Caki2 (cell line): Measurements from ENCODE around the gene ENPP1. TPM values are rescaled to one million over a fixed set of nuclear protein-coding genes. Genes with fewer than 3 reads are reported as not detected.

Experiments used
- DNase-seq: peaks from one replicate; pipeline ENCODE4 v3.0.0-alpha.2; 2015; ENCODE audit warnings: low read depth
- in situ Hi-C: cut with HindIII; loops from 2 replicates; pipeline ENCODE4 v1.10.0; 2016; ENCODE audit warnings: low sequenced_read_pairs, low pct_unique_long_range_greater_than_20kb, mixed read lengths
- total RNA-seq: library from RNA; depleted of rRNA; stranded (reverse); fragments of >200 nt; shearing (Covaris generic); gene quantifications from 2 replicates; pipeline ENCODE4 v1.2.3, GENCODE V29; 2014; ENCODE audit warnings: low replicate concordance; rRNA removed

ENPP1 gene
- 2.6 and 2.8 TPM in 2 replicates for total RNA-seq

DNA sequence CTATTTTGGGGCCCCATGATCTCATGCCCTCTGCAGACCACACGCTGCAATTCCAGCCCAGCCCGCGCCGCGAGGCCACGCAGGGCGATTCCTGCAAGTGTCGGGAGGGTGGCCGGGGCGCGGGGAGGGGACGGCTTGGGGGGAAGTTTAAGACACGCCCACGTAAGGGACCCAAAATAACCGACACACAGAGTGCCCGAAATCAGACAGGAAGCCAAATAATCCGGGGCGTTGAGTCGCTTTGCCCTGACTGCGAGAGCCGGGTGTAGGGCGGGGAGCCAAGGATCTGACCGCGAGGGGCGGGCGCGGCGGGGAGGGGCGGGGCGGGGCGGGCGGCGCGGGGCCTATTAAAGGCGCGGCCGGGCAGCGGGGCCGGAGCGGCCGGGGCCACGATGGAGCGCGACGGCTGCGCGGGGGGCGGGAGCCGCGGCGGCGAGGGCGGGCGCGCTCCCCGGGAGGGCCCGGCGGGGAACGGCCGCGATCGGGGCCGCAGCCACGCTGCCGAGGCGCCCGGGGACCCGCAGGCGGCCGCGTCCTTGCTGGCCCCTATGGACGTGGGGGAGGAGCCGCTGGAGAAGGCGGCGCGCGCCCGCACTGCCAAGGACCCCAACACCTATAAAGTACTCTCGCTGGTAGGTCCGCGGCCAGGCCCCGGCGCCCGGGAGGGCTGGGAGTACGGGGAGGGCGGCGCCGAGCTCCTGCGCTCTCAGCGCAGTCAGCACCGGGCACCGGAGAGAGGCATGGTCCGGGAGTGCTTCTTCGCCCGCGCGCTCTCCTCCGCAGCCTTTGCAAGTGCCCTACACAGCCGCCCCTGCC lies at the start of gene ENPP1:
ENPP1 (plus strand) TSS at position 377 of the 816 bp plus-strand sequence; CDS start at position 393, 16 bp downstream.
- peak; percentile 57 for DNase-seq
- in situ Hi-C loops: no loop called here

DNA sequence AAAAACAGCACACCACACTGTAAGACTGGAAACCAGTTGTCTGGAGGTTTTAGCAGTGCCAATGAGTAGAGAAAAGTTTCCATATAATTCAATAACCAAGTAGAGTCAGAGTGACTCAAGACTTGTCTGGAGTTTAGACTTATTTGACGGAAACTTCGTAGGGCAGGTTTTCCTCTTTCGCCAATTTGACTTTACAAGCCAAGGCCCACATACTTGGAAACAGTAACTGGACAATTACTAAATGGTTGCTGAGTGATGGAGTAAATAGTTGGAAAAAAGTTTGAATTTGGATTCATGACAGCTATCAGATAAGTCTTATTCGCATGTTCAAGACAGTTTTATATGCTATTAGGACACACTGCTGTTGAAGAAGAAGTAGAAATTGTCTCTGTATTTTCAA lies 48.9 kb upstream of the ENPP1 start:
- DNase-seq: no peak
- in situ Hi-C loops: no loop called here

DNA sequence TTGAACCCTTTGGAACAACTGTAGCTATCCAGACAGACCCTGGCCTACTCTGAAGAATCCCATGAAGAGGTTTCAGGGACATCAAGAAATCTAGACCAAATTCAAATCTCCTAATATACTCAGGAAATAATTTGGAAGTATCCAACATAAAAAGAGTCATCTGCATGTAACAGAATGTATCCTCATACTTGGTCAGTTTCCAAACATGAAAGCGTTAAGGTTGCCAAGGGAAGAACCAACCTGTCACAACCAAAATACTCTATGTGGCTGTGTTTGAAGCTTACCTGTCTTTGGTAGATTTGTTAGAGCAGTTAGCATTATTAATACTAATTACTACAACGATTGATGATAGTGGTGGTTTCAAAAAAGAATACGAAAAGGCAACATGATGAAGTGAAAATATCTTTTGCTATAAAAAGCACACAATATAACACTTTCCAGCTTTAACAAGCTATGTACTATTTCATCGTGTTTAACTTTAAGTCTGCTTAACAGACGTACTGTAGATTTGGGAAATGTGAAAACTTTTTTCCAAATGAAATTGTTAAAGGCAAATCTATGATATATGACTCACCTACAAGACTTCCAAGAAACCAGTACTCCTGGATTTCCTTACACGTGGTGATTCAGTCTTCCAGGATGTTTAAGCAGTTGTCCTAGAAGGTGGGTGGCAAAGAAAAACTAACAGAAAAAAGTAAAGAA lies 46.6 kb upstream of the ENPP1 start:
- in situ Hi-C loops: no loop called here
- no peak for DNase-seq

DNA sequence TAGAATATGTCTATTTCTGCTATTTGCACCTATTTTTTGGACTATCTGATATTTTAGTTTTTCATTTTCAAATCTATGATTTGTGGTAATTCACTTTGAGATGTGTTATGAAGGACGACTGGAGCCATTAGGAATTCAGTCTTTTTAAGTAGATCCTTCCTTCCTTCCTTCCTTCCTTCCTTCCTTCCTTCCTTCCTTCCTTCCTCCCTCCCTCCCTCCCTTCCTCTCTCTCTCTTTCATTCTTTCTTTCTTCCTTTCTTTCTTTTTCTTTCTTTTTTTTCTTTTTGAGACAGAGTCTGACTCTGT lies 46.1 kb upstream of the ENPP1 start:
- in situ Hi-C loops: no loop called here
- no peak for DNase-seq

DNA sequence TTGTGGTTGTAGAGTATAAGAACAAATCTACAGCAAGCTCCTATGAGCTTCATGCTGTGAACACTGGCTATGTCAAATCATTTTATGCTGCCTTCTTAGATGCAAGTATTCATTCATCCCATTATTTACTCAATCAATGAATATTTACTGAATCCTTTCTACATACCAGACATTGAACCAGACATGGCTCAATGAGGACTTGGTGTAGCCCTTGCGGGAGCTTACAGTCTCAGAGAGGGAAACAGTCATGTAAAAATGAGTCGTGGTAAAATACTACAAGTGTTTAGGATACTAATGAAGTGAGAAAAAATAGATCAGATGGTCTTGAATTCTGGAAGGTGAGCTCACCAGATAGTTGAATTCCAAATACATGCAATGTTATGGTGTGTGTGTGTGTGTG lies 44.8 kb upstream of the ENPP1 start:
- DNase-seq: no peak

DNA sequence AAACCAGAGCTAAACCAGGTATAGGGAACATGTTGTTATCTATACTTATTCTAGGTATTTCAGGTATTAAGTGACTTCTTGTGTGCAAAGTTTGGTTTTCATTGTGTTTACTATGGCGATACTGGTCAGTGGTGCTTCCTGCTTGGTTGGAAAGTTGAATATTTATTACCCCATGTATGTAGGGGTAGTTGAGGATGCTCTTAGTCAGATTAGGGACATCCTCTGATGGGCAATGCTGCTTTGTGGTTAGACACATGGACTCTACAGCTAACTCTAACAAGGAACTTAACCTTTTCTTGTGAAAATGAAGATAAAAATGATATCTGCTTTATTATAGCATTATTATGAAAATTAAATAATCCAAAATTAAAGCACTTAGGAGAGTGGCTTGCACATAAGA lies 44.1 kb upstream of the ENPP1 start:
- DNase-seq: no peak

More for the DNA sequence above, 44.8 kb upstream of the ENPP1 start:
- in situ Hi-C loops: no loop called here

DNA sequence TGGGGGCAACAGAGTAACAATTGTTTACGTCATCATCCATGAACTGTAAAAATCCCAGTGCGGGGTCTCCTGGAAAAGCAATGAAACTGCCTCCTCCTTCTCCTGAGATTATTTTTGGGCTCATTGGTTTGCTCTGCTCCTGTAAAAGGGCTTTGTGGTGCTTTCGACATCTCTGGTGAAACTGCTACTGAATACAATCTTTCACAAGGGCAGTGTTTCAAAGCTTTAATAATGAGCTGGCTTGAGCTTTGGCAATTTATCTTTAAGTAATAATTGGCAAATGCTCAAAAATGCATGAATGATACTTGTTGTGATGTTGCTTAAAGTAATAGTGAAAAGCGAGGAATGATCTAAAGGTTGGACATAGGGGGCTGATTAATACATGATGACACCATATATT lies 43.5 kb upstream of the ENPP1 start:
- DNase-seq: no peak
- in situ Hi-C loops: no loop called here

More for the DNA sequence above, 44.1 kb upstream of the ENPP1 start:
- in situ Hi-C loops: no loop called here

DNA sequence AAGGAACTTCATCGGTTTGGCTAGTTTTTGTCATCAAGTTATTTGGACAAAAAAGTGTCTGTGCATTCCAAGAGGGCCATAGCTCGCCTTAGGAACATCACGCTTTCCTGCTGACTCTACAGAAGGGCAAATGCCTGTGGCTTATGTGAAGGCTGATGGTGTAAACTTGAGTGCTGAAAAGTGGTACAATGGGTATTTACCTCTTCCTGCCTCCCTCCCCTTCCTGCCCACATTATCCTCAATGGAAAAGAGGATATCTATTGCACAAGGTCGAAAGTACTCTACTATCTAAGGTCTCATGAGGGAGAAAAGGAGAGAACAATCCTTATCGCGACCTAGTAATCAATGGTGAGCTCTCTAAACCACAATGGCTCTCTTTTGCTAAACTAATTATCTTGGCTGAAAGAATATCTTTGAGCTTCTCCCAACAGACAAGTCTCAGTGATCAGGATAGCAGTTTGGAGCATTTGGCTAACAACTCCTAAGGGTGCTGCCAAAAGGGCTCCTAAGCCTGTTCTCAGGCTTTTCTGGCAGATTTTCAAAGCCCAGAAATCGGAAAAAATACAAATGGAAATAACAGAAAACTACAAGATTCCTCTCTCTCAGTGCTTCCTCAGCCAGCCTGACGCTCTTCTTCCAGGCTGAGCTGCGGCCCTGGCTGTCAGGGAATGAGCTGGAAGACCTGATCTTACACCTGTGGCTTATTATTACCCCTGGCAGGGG lies 42.6 kb upstream of the ENPP1 start:
- in situ Hi-C loops: no loop called here
- DNase-seq: no peak

DNA sequence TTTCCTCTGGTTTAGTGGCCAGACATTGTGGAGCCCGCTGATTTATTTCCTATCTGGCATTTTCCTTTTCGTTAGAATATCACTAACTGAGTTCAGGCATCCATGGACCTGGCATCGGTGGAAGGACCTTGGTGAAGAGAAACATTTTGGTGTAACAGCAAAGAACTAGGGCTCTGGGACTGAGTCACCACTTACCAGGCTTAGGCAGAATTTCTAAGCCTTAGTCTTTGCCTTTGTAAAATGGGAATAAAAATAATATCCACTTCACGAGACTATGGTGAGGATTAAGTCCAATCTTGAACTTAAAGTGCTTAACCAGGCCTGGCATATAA lies 42.0 kb upstream of the ENPP1 start:
- DNase-seq: no peak
- in situ Hi-C loops: no loop called here

DNA sequence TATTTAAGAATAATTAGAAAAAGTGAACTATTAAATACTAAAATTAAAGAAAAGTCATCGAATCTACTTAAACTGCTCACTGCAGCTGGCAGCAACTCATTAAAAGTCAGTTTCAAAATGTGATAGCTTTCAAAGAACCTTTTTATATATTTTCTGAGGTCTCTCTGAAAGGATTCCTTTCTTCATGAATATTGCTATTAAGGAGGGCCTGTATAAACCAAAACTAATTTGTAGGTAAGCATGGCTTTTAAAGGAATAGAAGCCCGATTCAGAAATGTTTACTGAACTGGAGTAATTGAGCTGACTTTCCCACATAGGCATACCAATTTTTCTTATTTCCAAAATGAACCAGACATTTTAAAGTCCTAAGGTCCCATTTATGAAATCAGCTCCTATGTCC lies 41.2 kb upstream of the ENPP1 start:
- no peak for DNase-seq
- in situ Hi-C loops: no loop called here

DNA sequence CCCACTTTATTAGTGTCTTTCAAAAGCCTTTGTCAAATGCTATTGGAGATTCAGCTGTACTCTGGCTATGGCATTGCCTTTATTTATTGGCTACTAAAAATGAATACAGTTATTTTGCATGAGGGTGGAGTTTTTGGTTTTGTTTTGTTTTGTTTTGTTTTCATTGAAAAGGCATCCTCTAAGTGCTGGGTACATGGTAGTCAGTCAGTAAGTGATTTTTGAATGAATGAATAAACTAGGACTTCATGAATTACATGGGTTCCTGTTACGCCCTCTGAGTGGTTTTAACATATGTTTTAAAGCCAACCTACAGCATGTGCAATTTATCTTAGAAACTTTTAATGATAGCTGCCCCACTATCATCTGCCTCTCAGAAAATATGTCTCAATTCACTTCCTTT lies 38.9 kb upstream of the ENPP1 start:
- in situ Hi-C loops: no loop called here
- no peak for DNase-seq

DNA sequence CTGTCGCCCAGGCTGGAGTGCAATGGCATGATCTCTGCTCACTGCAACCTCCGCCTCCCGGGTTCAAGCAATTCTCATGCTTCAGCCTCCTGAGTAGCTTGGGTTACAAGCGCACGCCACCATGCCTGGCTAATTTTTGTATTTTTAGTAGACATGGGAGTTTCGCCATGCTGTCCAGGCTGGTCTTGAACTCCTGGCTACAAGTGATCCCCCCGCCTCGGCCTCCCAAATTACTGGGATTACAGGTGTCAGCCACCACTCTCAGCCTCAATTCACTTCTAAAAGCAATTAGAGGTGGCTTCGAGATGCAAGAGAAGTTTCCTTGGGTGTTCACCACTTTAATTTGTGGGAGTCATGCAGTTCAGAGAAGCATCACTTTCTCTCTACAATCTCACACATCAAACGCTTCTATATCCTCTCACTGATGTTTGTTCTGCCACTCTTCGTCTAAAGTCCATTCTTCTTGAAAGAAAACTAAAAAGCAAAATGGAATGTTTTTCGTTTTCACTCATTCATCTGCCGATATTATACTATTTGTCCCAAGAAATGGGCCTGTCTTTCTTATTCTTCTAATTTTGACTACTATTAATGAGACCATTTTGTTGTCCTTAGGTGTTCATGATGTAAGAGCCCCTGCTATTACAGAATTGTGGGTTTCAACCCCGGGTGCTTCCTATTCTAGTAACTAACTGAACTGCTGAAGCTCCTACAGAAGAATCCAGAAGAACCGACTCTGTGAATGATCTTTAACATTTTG lies 38.3 kb upstream of the ENPP1 start:
- in situ Hi-C loops: no loop called here
- no peak for DNase-seq

DNA sequence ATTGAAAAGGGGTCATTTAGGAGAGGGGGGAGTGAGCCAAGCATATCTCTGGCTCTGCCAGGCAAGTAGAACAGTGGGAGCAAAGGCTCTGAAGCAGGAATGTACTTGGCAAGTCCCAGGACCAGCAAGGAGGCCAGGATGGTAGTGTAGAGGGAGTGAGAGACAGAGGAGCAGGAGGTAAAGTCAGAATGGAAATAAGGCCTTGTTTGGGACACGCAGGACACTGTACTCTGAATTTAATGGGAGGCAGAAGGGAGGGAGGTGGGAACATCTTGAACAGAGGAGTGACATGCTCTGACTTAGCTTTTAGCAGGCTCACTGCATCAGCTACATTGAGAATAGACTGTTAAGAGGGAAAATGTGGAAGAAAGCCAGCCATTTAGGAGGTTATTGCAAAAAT lies 37.0 kb upstream of the ENPP1 start:
- in situ Hi-C loops: no loop called here
- no peak for DNase-seq

DNA sequence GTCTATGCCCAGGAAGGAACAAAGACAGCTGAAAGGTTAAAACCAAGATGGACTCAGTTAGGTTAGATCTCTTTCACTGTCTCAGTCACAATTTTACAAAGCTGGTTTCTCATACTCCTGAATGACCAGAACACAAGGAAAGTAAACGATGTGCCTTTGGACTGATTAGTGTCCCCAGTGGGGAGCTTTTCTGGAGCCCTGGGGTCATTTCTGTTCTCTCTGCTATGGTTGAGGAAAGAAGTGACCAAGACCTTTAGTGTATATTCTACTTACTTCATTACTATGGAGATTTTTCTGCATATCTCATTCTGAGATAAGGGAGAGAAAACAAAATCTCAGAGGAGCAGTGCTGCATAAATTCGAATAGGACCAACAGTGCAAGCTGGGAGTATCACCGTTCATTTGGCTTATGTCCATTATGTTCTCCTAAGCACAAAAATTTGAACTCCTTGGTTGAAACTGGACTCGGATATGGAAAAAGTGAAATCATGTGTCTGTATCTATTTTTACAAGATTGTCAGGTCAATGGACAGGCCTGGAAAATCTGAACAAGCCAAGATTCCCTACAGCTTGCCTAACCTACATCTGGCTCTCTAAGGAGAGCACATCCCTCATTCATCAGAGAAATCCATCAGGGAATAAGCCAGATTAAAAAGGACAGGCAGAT lies 34.4 kb upstream of the ENPP1 start:
- DNase-seq: no peak
- in situ Hi-C loops: no loop called here

DNA sequence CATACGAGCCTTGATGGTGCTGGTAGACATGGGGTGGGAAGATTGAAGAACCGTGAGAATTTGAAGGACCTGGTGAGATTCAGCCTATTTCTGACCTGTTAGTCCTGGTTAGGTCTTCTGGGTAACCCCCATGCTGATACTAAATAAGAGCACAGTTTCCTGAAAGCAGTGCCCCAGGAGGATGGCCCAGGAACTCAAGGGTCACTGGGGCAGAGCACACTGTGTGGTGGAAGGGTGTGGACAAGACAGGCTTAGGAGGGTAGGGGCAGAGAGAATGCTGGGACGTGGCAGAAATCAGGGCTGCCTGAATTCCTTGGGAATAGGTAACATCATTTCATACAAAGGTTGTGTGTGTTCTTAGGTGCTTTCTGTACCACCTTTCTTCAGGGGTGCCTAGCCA lies 31.9 kb upstream of the ENPP1 start:
- in situ Hi-C loops: no loop called here
- DNase-seq: no peak

DNA sequence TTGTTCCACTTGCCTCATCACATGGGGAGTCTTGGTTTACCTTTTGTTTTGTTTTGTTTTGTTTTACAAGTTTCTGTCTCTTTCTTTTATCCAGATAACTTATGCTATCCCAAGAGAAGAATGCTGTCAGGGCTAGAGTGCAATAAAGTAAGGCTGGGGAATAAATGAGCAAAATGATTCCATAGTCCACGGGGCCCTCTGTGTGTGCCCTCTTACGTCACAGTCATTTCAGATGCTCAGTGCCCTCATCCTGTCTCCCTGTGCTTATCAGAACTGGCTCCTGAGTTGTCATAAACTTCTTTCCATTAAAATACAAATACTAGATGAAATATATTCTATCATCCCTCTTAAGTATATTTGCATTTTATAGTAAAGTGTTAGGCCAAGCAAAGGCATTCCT lies 30.8 kb upstream of the ENPP1 start:
- in situ Hi-C loops: no loop called here
- DNase-seq: no peak

DNA sequence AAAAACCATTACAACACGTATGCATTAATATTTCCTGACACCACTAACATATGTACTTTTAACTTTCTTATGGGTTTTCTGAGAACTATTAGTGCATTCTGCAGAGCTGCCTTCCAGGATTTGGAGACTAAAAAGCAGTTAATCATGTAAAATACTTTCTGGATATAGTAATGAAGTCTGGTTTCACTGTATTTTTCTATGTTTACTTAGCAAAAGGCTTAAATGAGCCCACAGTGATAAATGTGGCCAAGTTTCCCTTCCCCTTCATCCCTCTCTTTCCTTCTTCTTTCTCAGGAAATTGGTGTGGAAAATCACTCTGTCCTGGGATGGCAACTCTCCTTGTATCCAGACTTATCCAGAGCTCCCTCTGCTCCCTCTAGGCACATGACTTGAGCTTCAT lies 29.7 kb upstream of the ENPP1 start:
- no peak for DNase-seq
- in situ Hi-C loops: no loop called here

DNA sequence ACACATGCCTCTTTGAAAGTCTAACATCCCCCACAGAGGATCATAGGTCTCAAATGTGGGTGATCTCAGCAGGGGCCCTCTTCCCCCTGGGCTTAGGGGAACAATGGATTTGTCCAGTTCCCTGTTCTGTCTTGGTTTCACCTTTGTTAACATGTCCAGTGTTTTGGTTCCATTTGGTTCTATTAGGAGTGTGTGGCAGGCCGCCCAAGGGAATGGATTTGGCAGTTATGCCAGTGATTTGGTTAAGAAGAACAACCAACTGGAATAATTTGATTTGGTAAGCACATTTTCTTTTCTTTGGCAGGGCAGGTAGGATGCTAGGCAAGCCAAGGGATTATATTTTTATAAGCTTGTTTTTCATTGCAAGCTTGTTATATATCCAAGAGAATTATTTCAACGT lies 28.5 kb upstream of the ENPP1 start:
- DNase-seq: no peak

More for the DNA sequence above, 28.5 kb upstream of the ENPP1 start:
- in situ Hi-C loops: no loop called here
